ENCODE measurements around the gene KRT17.
A peak's percentile ranks its signal among the peaks of the same experiment; 100 is the strongest.
"Not testable (repeated sequence)": the region's sequence is repeated elsewhere in the genome, so short reads cannot be mapped to it uniquely, and the experiment has no call there.

KRT17 gene

GRCh38 chr17:41594363-41594915 lies 29.9 kb downstream of the KRT17 start:
- no peak for DNase-seq (ENCODE audit: low spot score)

- no peak for DNase-seq (ENCODE audit: low spot score)
Observed at GRCh38 chr17:41593306-41593981, 30.9 kb downstream of the KRT17 start.

GRCh38 chr17:41592601-41593305 lies 31.6 kb downstream of the KRT17 start:
- DNase-seq (ENCODE audit: low spot score), result no peak

GRCh38 chr17:41589301-41589700 lies 35.1 kb downstream of the KRT17 start:
- DNase-seq (ENCODE audit: low spot score), result no peak

- DNase-seq (ENCODE audit: low spot score), result no peak
Observed at GRCh38 chr17:41588126-41588810, 36.1 kb downstream of the KRT17 start.

GRCh38 chr17:41586863-41587495 lies 37.4 kb downstream of the KRT17 start, which contains the start of gene KRT14:
Gene KRT14 (minus strand): TSS chr17:41586895. CDS start chr17:41586834, 61 bp downstream.
- no peak for DNase-seq (ENCODE audit: low spot score)

GRCh38 chr17:41585301-41586056 lies 38.9 kb downstream of the KRT17 start:
- no peak for DNase-seq (ENCODE audit: low spot score)

- DNase-seq (ENCODE audit: low spot score), result not testable (repeated sequence)
Observed at GRCh38 chr17:41584331-41584927, 39.9 kb downstream of the KRT17 start.

- no peak for DNase-seq (ENCODE audit: low spot score)
Observed at GRCh38 chr17:41583137-41584127, 40.9 kb downstream of the KRT17 start.

GRCh38 chr17:41582061-41582968 lies 42.1 kb downstream of the KRT17 start:
- not testable (repeated sequence) for DNase-seq (ENCODE audit: low spot score)

GRCh38 chr17:41581366-41582060 lies 42.9 kb downstream of the KRT17 start:
- no peak for DNase-seq (ENCODE audit: low spot score)

- DNase-seq (ENCODE audit: low spot score), result no peak
Observed at GRCh38 chr17:41580687-41581365, 43.5 kb downstream of the KRT17 start.

GRCh38 chr17:41580244-41580575 lies 44.2 kb downstream of the KRT17 start:
- DNase-seq (ENCODE audit: low spot score), result no peak

GRCh38 chr17:41579484-41580243 lies 44.7 kb downstream of the KRT17 start:
- DNase-seq (ENCODE audit: low spot score), result peak; percentile 79

- DNase-seq (ENCODE audit: low spot score), result no peak
Observed at GRCh38 chr17:41578971-41579370, 45.4 kb downstream of the KRT17 start.

GRCh38 chr17:41578538-41578937 lies 45.8 kb downstream of the KRT17 start:
- no peak for DNase-seq (ENCODE audit: low spot score)

GRCh38 chr17:41576740-41577139 lies 47.6 kb downstream of the KRT17 start:
- not testable (repeated sequence) for DNase-seq (ENCODE audit: low spot score)
